DMS153 (cell line): Measurements from ENCODE around the gene TBL3.
"Not testable (repeated sequence)": the region's sequence is repeated elsewhere in the genome, so short reads cannot be mapped to it uniquely, and the experiment has no call there.

Experiments used
- DNase-seq: peaks from one replicate; lab custom pipeline; 2025; lab: John Stamatoyannopoulos, UW

The TBL3 gene

DNA sequence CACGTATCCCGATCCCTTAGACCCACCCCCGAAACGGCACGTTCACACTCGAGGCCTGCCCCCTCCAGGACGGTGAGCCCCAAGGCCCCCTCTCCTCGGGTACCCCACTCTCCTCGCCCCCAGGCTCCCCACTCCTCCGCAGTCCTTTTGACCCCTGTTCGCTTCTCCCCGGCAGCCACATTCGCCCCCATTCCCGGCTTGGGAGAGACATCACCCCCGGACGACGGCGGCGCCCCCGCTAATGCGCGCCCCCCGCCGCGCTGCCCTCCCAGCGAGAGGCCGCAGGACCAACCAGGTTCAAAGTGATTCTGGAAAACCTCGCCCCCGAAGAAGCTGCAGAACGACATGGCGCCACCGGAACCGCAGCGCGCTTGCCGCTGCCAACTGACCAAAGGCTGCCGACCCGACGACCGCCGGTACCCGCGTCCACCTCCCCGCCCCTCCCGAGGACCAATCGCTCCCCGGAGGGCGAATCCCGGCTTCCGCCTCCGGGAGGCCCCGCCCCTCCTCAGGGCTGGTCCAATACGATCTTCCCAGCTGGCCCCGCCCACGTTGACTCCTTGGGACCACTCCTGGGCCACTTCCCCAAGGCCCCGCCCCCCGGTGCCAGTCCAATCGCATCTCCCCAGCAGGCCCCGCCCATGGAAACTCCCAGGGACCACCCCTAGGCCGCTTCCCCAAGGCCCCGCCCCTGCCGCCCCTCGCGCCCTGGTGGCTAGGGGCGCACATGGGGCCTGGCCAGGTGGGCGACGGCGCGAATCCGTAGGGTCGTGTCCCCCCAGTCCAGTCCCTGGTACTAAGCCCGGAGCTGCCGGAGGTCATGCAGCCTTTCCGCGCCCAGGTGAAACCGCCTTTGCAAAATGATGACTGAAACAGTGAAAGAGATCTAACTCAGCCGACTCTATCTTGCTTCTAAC, 28.8 kb upstream of the TBL3 start, which contains the start of gene MSRB1:
MSRB1 (minus strand) TSS at position 390 of the 917 bp plus-strand sequence; CDS start at position 347, 43 bp downstream.
- peak; percentile 96 for DNase-seq

DNA sequence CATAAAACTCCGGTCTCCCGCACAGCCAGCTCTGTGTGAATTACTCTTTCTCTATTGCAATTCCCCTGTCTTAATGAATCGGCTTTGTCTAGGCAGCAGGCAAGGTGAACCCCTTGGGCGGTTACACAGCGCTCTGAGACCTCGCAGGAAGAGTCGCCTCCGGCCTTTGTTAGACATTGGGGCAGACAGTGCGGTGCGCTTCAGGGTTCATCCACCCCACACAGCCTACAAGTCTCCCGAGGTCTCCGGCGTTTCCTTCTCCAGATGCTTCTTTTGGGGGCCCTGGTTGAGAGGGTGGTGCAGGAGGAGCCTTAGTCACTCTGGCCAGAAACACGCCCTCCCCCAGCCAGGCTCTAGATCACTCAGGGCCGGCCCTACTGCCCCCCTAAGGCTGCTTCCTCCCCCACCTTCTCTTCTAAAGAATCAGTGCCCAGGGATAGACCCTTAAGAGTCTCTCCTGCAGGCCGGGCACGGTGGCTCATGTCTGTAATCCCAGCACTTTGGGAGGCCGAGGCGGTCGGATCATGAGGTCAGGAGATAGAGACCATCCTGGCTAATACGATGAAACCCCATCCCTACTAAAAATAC, 27.1 kb upstream of the TBL3 start:
- no peak for DNase-seq

DNA sequence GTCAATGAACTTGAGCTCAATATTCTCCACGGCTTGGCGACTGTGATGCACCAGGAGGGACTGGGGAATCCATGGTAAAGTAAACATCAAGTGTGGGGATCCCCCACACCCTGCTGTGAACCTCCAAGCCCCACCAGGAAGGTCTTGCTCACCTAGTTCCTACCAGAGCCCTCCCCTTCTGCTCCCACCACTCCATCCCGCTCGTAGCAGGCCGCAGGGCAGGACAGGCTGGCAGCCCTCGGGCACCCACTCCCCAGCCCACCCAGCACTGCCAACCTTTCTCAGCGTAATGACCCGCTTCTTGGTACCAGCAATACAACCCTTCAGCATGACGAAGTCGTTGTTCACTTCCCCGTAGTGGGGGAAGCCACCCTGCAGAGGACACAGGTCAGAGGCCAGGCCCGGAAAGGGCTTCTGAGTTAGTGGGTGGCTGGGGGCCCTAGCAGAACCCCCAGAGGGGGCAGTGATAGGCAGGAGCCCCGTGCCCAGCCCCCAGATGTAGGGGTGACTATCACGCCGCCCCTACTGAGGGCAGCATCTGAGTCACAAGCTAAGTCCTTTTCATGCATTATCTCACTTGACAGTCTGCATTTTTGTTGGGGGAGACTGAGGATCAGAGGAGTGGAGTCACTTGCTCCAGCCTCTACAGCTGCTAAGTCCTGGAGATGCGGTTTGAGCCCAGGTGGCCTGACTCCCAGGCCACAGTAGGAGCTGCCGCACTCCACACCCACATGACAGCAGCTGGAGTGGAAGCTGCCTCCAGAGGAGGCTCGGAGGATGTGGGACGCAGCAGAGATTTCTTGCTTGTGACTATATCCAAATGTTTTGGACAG, 26.1 kb upstream of the TBL3 start:
- DNase-seq, result no peak

DNA sequence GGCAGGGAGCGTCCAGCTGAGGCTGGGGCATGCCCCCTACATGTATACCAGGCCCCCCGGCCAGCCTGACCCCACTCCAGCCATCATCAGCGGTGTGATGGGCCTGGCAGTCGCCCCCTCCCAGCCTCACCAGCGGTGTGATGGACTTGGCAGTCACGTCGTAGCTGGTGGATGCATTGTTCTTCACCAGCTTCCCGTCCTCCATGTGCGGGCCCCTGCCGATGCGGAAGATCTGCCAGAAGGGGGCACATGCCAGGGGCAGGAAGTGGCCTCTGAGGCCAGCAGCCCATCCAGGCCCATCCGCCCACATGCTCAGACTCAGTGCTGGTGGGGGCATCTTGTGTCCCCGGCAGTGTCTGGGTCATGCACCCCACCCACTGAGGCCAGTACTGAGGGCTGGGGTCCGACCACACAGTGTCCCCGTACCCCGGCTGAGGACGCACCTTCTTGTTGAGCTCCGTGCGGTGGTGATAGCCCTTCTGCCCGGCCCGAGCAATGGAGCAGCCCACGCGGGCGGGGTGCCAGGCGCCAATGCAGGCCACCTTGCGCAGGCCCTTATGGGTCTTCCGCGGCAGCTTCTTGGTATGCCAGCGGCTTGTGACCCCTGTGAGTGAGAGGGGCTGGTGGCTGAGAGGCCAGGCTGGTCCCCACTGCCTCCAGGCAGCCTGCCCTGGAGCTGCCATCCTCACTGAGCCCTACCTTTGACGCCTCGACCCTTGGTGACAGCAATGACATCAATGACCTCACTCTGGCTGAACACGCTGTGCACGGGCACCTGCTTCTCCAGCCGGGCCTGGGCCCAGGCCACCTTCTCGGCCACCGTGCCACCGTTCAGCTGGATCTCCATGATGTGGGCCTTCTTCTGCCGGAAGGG, 25.1 kb upstream of the TBL3 start:
- no peak for DNase-seq

DNA sequence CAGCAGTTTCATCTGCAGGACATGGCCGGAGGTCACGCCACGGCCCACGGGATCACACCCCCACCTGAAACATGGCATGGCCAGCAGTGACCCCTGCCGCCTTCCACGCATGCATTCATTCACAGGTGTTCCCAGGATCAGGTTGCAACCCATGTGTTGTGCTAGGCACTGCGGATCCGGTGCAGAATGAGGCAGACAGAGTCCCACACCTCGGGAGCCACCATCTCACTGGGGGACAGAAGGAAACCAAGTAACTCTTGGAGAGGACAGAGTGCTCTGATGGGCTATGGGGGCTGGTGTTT, 24.5 kb upstream of the TBL3 start:
- DNase-seq, result no peak

DNA sequence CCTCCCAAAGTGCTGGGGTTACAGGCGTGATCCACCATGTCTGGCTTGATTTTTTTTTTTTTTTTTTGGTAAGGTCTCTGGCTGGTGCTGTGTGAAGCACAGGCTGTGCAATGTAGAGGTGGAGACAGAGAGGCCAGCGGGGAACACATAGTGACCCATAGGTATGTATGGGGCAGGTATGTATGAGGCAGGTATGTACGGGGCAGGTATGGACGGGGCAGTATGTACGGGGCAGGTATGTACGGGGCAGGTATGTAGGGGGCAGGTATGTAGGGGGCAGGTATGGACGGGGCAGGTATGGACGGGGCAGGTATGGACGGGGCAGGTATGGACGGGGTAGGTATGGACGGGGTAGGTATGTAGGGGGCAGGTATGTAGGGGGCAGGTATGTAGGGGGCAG, 22.3 kb upstream of the TBL3 start:
- DNase-seq, result no peak

DNA sequence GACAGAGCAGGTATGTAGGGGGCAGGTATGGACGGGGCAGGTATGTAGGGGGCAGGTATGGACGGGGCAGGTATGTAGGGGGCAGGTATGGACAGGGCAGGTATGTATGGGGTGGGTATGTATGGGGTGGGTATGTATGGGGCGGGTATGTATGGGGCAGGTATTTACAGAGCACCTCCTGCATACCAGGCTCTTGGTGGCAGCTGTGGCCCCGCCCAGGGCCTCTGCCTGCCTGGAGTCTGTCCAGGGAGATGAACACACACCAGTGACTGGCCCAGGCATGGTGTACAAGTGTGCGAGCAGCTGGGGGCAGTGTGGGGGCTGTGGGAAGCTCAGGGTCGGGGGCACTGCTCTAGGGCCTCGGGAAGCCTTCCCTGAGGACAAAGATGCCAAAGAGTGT, 21.8 kb upstream of the TBL3 start:
- no peak for DNase-seq

DNA sequence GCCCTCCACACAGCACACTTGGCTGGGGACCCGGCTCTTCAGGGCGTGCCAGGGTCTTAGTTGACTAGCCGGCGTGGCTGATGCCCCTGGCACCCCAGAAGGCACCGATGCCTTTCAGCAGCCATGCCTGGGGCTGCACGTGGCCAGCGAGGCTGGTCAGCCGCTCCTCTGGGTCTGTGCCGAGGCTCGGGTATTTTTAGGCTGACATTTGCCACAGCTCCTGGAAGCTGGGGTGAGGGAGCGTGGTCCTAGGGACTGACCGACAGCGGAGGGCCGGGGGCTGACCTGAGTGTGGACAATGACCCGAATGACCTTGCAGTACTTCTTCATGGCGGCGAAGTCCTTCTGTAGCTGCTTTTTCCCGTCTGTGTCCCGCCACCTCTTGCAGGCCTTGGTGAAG, 21.3 kb upstream of the TBL3 start:
- DNase-seq, result no peak

DNA sequence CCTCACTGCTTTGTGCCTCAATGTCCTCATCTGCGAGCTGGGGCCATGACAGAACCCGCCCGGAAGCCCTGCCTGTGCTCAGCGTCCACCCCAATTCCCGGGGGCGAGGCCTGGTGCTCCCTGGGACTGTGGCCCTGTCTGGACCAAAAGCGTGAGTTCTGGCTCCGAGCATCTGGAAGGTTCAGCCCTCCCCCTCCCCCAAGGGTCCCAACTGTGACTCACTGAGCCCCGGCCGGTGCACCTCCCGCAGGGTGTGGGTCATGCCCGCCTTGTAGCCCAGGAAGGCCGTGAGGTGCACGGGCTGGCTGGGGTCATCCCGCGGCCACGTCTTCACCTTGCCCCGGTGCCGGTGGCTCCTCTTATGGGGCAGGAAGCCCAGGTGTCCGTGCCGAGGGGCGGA, 18.1 kb upstream of the TBL3 start:
- no peak for DNase-seq

DNA sequence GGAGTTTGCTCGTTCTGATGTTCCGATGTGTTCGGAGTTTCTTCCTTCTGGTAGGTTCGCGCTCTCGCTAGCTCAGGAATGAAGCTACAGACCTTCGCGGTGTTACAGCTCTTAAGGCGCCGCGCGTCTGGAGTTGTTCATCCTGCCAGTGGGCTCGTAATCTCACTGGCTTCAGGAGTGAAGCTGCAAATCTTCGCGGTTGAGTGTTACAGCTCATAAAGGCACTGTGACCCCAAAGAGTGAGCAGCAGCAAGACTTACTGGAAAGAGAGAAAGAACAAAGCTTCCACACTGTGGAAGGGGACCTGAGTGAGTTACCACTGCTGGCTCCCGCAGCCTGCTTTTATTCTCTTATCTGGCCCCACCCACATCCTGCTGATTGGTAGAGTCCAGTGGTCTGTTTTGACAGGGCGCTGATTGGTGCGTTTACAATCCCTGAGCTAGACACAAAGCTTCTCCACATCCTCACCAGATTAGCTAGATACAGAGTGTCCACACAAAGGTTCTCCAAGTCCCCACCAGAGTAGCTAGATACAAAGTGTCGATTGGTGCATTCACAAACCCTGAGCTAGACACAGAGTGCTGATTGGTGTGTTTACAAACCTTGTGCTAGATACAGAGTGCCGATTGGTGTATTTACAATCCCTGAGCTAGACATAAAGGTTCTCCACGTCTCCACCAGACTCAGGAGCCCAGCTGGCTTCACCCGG, 14.3 kb upstream of the TBL3 start:
- not testable (repeated sequence) for DNase-seq

DNA sequence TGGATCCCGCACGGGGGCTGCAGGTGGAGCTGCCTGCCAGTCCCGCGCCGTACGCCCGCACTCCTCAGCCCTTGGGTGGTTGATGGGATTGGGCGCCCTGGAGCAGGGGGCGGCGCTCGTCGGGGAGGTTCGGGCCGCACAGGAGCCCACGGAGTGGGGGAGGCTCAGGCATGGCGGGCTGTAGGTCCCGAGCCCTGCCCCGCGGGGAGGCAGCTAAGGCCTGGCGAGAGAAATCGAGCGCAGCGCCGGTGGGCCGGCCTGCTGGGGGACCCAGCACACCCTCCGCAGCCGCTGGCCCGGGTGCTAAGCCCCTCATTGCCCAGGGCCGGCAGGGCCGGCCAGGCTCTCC, 13.7 kb upstream of the TBL3 start:
- not testable (repeated sequence) for DNase-seq

DNA sequence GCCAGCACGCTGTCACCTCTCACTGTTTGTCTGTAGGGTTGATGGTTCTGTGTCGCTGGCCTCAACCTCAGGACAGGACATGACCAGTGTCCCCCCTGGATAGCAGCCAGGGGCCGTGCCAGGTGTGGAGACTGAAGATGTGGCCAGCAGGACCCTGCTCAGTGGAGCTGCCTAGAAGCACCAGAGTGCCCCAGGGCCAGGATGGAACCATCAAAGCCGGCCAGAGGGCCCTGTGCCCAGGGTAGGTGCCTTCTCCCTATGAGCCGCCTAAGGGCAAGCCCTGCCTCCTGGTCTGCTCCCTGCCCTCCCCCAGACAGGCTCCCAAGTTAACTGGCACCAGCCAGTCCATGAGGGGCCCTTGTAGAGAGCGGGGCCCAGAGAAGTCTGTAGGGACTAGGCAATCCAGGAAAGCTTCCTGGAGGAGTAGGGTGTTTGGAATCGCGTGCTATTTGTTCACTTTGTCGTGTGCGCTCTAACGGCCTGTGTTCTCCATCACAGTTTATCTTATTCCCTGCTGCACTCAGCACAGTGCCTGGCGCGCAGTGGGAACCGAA, 13.1 kb upstream of the TBL3 start:
- no peak for DNase-seq

DNA sequence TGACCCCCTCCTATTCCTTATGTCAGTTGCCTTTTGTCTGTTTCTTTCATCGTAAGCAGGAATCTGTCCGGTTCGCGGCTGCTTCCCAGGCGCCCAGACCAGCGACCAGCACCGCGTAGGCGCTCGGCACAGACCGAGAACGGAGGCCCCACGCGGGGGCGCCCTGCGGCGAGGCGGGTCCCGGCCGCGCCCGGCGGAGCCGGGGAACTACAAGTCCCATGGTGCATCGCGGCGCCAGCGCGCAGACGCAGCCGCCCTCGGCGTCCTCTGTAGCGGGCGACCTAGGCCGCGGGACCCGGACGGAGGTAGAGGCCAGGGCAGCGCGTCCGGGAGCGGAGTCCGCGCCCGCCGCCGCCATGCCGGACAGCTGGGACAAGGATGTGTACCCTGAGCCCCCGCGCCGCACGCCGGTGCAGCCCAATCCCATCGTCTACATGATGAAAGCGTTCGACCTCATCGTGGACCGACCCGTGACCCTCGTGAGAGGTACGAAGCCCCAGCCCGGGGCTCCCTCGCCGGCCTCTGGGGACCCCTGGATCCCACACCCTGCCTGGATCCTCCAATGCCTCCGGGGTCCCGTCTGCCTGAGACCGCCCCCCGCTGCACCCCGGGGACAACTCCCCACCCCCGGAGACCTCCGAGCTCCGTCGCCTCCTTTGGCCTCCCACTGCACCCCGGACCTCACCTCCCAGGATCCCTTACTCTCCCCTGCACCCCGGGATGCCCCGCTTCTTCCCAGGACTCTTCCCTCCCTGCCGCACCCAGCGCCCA, 12.4 kb upstream of the TBL3 start, which contains the start of gene NDUFB10:
NDUFB10 (plus strand) TSS at position 270 of the 771 bp plus-strand sequence; CDS start at position 357, 87 bp downstream.
- DNase-seq, result peak; percentile 72

DNA sequence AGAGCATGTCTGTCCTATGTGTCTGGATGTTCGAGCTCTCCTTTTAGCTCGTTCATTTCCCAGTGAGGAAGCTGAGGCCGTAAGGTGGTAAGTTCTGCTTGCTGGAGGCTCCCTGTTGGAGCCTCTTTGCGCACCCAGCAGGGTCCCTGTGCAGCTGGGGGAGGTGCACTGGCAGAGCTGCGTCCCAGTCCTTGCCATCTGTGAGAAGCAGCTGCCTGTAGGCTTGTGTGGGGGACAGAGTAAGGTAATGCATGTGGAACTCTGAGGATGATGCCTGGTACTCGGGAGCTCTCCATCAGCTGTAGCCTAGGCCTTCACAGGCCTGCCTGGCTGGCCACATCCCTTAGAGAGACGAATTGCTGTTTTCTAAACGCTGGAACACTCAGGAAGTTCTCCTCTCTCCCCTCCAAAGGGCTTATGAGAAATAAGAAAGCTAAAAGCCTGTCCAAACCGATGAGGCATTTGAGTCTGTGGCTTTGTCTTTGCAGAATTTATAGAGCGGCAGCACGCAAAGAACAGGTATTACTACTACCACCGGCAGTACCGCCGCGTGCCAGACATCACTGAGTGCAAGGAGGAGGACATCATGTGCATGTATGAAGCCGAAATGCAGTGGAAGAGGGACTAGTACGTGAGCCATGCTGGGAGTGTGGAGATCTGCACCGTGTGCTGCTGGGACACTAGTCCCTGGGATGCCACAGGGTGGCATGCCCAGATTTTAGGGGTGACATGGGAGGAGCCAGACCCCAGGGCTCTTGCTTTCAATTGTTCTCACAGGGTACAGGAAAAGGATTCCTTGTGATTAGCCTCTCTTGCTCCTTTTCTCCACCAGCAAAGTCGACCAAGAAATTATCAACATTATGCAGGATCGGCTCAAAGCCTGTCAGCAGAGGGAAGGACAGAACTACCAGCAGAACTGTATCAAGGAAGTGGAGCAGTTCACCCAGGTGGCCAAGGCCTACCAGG, 10.9 kb upstream of the TBL3 start:
- DNase-seq, result no peak

DNA sequence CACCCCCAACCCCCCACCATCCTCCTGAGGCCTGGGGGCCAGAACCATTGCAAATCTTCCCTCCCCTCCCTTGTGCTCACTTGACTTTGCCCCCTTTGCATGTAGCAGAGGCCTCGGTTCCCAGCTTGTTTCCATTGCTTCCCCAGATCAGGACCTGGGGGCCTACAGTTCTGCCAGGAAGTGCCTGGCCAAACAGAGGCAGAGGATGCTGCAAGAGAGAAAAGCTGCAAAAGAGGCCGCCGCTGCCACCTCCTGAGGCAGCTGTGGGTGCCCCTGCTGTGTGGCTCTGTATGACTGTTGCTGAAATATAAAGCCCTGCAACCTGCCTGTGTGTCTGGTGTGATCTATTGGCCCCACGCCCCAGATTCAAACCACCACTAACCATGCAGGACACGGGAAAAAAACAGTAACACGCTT, 10.2 kb upstream of the TBL3 start:
- DNase-seq, result no peak

DNA sequence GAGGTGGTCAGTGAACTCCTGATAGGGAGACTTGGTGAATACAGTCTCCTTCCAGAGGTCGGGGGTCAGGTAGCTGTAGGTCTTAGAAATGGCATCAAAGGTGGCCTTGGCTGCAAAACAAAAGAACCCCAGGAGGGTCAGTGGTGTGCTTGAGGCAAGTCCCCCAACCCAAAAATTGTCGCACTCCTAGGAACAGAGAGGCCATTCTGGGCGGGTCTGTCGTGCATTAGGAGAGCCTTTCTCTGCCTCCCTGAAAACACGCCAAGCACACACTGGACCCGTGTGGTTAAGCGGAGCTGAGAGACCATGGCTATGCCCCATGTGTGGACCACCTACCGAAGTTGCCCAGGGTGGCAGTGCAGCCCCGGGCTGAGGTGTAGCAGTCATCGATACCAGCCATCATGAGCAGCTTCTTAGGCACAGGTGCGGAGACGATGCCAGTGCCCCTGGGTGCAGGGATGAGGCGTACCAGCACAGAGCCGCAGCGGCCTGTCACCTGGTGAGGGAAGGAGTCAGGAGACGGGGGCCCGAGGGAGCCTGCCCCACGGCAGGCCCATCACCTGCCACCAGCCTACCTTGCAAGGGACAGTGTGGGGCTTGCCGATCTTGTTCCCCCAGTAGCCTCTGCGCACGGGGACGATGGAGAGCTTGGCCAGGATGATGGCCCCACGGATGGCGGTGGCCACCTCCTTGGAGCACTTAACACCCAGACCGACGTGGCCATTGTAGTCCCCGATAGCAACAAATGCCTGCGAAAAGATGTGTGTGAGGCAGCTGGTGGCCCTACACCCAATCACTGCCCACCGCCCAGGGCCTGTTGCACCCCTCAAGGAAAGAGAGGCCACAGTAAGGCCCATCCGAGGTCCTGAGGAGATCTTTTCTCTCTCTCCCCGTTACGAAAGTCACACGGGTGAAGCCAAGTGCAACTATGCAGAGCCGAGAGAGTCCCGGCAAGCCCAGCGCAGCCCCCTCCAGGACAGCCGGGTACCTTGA, 9.4 kb upstream of the TBL3 start:
- not testable (repeated sequence) for DNase-seq

DNA sequence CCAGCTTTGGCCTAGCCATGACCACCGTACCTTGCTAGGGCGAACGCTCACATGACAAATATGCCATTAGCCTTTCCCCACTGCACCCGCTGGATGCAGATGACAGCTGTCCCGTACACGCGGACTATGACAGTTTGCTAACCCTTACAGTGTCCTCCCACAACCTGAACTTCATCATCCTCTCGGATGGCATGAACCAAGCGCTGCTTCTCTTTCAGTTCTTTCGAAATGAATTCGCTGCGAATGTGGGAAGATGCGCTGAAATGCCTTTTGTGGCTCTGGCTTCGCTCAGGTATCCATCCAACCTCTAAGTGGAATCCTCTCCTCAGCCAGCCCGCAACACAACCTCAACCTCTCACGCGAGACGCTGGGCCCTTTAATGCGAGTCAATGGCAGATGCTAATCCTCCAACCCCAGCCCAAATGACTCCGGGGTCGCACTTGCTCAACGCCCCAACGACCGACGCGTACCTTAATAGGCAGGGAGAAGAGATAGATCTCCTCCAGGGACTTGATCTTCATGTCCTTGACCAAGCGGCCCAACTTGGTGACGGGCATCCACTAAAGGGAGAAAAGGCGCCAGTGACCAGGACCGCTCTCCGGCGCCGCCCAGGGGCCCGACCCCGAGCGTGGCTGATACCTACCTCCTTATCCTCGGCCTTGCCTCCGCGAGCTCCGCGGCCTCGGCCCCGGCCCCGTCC, 7.9 kb upstream of the TBL3 start:
- DNase-seq, result no peak
